UCSD-AML1 (cell line): Measurements from ENCODE around the gene ZZZ3.
"Not testable (repeated sequence)": the region's sequence is repeated elsewhere in the genome, so short reads cannot be mapped to it uniquely, and the experiment has no call there.

Source experiments
- DNase-seq: peaks from one replicate; lab custom pipeline; 2025; ENCODE audit not compliant: unreplicated experiment; lab: John Stamatoyannopoulos, UW

ZZZ3 gene

GRCh38 chr1:77682460-77683159 lies at the start of gene ZZZ3:
Gene ZZZ3 (minus strand): TSS chr1:77682658. CDS start chr1:77633354, 49,304 bp downstream.
- DNase-seq = peak; percentile 90

- DNase-seq = no peak
These were observed 49.6 kb upstream of the ZZZ3 start for GRCh38 chr1:77732090-77732489.

GRCh38 chr1:77725706-77726105 lies 43.2 kb upstream of the ZZZ3 start:
- no peak for DNase-seq

- DNase-seq = no peak
These were observed 35.7 kb upstream of the ZZZ3 start for GRCh38 chr1:77718181-77718580.

- no peak for DNase-seq
These were observed 33.6 kb upstream of the ZZZ3 start for GRCh38 chr1:77716065-77716464.

- no peak for DNase-seq
These were observed 27.3 kb upstream of the ZZZ3 start for GRCh38 chr1:77709727-77710126.

- DNase-seq = no peak
These were observed 23.9 kb upstream of the ZZZ3 start for GRCh38 chr1:77706321-77706720.

- no peak for DNase-seq
These were observed 22.3 kb upstream of the ZZZ3 start for GRCh38 chr1:77704736-77705135.

GRCh38 chr1:77699673-77700072 lies 17.2 kb upstream of the ZZZ3 start:
- DNase-seq = not testable (repeated sequence)

- DNase-seq = no peak
These were observed 15.0 kb upstream of the ZZZ3 start for GRCh38 chr1:77697441-77697840.

- DNase-seq = no peak
These were observed 6.5 kb upstream of the ZZZ3 start for GRCh38 chr1:77688939-77689338.

- no peak for DNase-seq
These were observed 5.1 kb upstream of the ZZZ3 start for GRCh38 chr1:77687519-77687906.

GRCh38 chr1:77686796-77687518 lies 4.5 kb upstream of the ZZZ3 start:
- DNase-seq = no peak

- peak; percentile 95 for DNase-seq
These were observed 996 bp upstream of the ZZZ3 start for GRCh38 chr1:77683160-77684148.

GRCh38 chr1:77680173-77680572 lies 2.3 kb downstream of the ZZZ3 start:
- no peak for DNase-seq

- DNase-seq = no peak
These were observed 3.5 kb downstream of the ZZZ3 start for GRCh38 chr1:77678660-77679610.

GRCh38 chr1:77674807-77675206 lies 7.7 kb downstream of the ZZZ3 start:
- DNase-seq = not testable (repeated sequence)

GRCh38 chr1:77673716-77674355 lies 8.6 kb downstream of the ZZZ3 start:
- no peak for DNase-seq

- DNase-seq = no peak
These were observed 9.4 kb downstream of the ZZZ3 start for GRCh38 chr1:77673030-77673429.

- no peak for DNase-seq
These were observed 10.1 kb downstream of the ZZZ3 start for GRCh38 chr1:77672374-77672773.
